CD14-positive monocyte (primary cell): Measurements from ENCODE around the gene ZDHHC3. TPM values are rescaled to one million over a fixed set of nuclear protein-coding genes. Genes with fewer than 3 reads are reported as not detected.
A peak's percentile ranks its signal among the peaks of the same experiment; 100 is the strongest.
"Not testable (repeated sequence)": the region's sequence is repeated elsewhere in the genome, so short reads cannot be mapped to it uniquely, and the experiment has no call there.

Experiments used
- DNase-seq, 3 donors: peaks; one replicate each; pipeline ENCODE4 v3.0.0-alpha.2; 2011 to 2022
- H2AFZ ChIP-seq: 2 replicates; pipeline ENCODE4 v1.6.0; 2012; ENCODE audit warnings: mild to moderate bottlenecking, low read depth, low read length, inconsistent platforms; ENCODE audit not compliant: insufficient read depth, poor library complexity, severe bottlenecking
- H3K27ac ChIP-seq, 2 donors: 1 replicate in 1 of 2; 2 replicates in 1 of 2; pipeline ENCODE4 v1.5.1; 2012 to 2013; ENCODE audit warnings: low read length in 2 of 2, control low read depth in 1 of 2, inconsistent platforms in 1 of 2, low read depth in 1 of 2, mild to moderate bottlenecking in 1 of 2
- H3K27me3 ChIP-seq, 2 donors: one replicate each; pipeline versions ENCODE4 v1.6.0 to v1.6.1; 2011 to 2013; ENCODE audit warnings: low read length in 2 of 2; ENCODE audit not compliant: control insufficient read depth in 2 of 2, insufficient read depth in 2 of 2
- H3K36me3 ChIP-seq, 2 donors: replicated peaks in 1 of 2; 1 replicate in 1 of 2; 2 replicates in 1 of 2; pipeline versions ENCODE4 v1.5.1 to v1.6.1; 2012 to 2013; ENCODE audit warnings: low read length in 2 of 2, control low read depth in 1 of 2, inconsistent platforms in 1 of 2, mild to moderate bottlenecking in 1 of 2; ENCODE audit not compliant: insufficient read depth in 2 of 2, control insufficient read depth in 1 of 2
- H3K4me1 ChIP-seq, 2 donors: 1 replicate in 1 of 2; 2 replicates in 1 of 2; pipeline versions ENCODE4 v1.5.1 to v1.6.1; 2012 to 2013; ENCODE audit warnings: low read length in 2 of 2, control low read depth in 1 of 2, inconsistent platforms in 1 of 2, mild to moderate bottlenecking in 1 of 2, moderate library complexity in 1 of 2; ENCODE audit not compliant: insufficient read depth in 2 of 2, control insufficient read depth in 1 of 2
- H3K4me2 ChIP-seq: replicated peaks from 2 replicates; pipeline ENCODE3; 2012; ENCODE audit warnings: low read length, moderate library complexity, mild to moderate bottlenecking; ENCODE audit not compliant: poor library complexity, severe bottlenecking; ENCODE audit errors: extremely low read depth
- H3K4me3 ChIP-seq, 3 experiments: fragments of 200-600 bp in 1 of 3; sonication (generic) in 1 of 3; replicated peaks in 1 of 3; 1 replicate in 2 of 3; 2 replicates in 1 of 3; pipeline ENCODE4 v1.5.1; 2011 to 2013; ENCODE audit warnings: low read length in 3 of 3, mild to moderate bottlenecking in 3 of 3, control low read depth in 2 of 3, low read depth in 2 of 3, inconsistent platforms in 1 of 3, moderate library complexity in 1 of 3
- H3K79me2 ChIP-seq: 2 replicates; pipeline ENCODE4 v1.6.0; 2012; ENCODE audit warnings: mild to moderate bottlenecking, control low read depth, inconsistent platforms, low read length, moderate library complexity; ENCODE audit not compliant: insufficient read depth
- H3K9ac ChIP-seq: 2 replicates; pipeline ENCODE4 v1.6.0; 2017; ENCODE audit warnings: low read length, mild to moderate bottlenecking; ENCODE audit not compliant: insufficient read depth, poor library complexity, severe bottlenecking
- H3K9me3 ChIP-seq, 2 donors: replicated peaks in 1 of 2; 1 replicate in 1 of 2; 2 replicates in 1 of 2; pipeline versions ENCODE4 v1.5.1 to v1.6.1; 2012 to 2013; ENCODE audit warnings: low read length in 2 of 2, control low read depth in 1 of 2; ENCODE audit not compliant: control insufficient read depth in 1 of 2, insufficient read depth in 1 of 2
- H4K20me1 ChIP-seq: 2 replicates; pipeline ENCODE4 v1.6.0; 2012; ENCODE audit warnings: mild to moderate bottlenecking, low read length, control low read depth, moderate library complexity; ENCODE audit not compliant: insufficient read depth
- H3K27ac Mint-ChIP-seq, 7 donors: one replicate each; pipeline ENCODE4 v1.8.0; 2020; ENCODE audit warnings: mild to moderate bottlenecking in 7 of 7, mixed read lengths in 7 of 7, moderate library complexity in 6 of 7, inconsistent platforms in 2 of 7
- H3K27me3 Mint-ChIP-seq, 3 donors: one replicate each; pipeline ENCODE4 v1.8.0; 2021 to 2022; ENCODE audit warnings: low read depth in 3 of 3, mild to moderate bottlenecking in 3 of 3, mixed read lengths in 3 of 3, moderate library complexity in 3 of 3, inconsistent platforms in 1 of 3
- H3K36me3 Mint-ChIP-seq, 2 donors: one replicate each; pipeline ENCODE4 v1.8.0; 2020; ENCODE audit warnings: mixed read lengths in 2 of 2, inconsistent platforms in 1 of 2, mild to moderate bottlenecking in 1 of 2
- H3K4me1 Mint-ChIP-seq: one replicate; pipeline ENCODE4 v1.8.0; 2020; ENCODE audit warnings: mild to moderate bottlenecking, mixed read lengths
- H3K4me3 Mint-ChIP-seq, 2 donors: one replicate each; pipeline ENCODE4 v1.8.0; 2020; ENCODE audit warnings: mild to moderate bottlenecking in 2 of 2, mixed read lengths in 2 of 2, moderate library complexity in 1 of 2
- H3K9me3 Mint-ChIP-seq, 7 donors: one replicate each; pipeline ENCODE4 v1.8.0; 2020 to 2022; ENCODE audit warnings: mixed read lengths in 7 of 7, mild to moderate bottlenecking in 6 of 7, moderate library complexity in 6 of 7, inconsistent platforms in 2 of 7
- CTCF ChIP-seq: fragments of 200-600 bp; IDR thresholded peaks from one replicate; pipeline ENCODE4 v1.8.0; 2022; ENCODE audit warnings: antibody characterized with exemption, mild to moderate bottlenecking
- WGBS: methylation state at CpG from one replicate; pipeline ENCODE4 v1.1.5; 2013; ENCODE audit warnings: missing lambda C conversion rate; ENCODE audit not compliant: insufficient coverage; 5-methylcytosine and 5-hydroxymethylcytosine counted together
- intact Hi-C, 2 donors: fragments of 100-400 bp; cut with micrococcal nuclease; formaldehyde crosslinking; loops; one replicate each; pipeline versions ENCODE4 v1.15.0 to v1.15.1; 2023
- polyA plus RNA-seq, 3 donors: library from polyadenylated mRNA; depleted of rRNA in 1 of 3; unstranded in 2 of 3; stranded (reverse) in 1 of 3; fragments of 300-500 nt in 2 of 3; fragments of >200 nt in 1 of 3; fragmentation: Illumina TruSeq in 2 of 3; gene quantifications; 1 replicate in 2 of 3; 2 replicates in 1 of 3; pipeline ENCODE4 v1.2.3, GENCODE V29; 2012 to 2021

ZDHHC3 gene
- polyA plus RNA-seq, 3 donors, result 52.1 to 72.6 (median 61.3) TPM

- H3K79me2 ChIP-seq, result peaks cover 33% of the 10 kb centered on the region
- no peak overlapping the region for H3K4me2 ChIP-seq
- 85% methylated on average over 6 of the region's 6 CpGs for WGBS
These were observed 11.4 kb upstream of the ZDHHC3 start for GRCh38 chr3:44987332-44987731.

DNA sequence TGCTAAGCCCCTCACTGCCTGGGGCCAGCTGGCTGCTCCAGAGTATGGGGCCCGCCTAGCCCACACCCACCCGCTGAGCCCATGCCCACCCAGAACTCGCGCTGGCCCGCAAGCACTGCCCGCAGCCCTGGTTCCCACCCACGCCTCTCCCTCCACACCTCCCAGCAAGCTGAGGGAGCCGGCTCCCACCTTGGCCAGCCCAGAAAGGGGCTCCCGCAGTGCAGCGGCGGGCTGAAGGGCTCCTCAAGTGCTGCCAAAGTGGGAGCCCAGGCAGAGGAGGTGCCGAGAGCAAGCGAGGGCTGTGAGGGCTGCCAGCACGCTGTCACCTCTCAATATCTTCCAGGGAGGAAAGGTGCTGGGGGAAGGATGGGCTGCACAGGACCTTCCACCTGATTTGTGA is 10.4 kb upstream of the ZDHHC3 start:
- H3K4me2 ChIP-seq, H3K9ac ChIP-seq, H3K9me3 ChIP-seq, H3K27me3 Mint-ChIP-seq, H3K27ac ChIP-seq, H3K4me3 Mint-ChIP-seq, H3K9me3 Mint-ChIP-seq, DNase-seq, H3K27me3 ChIP-seq, H2AFZ ChIP-seq, H3K4me3 ChIP-seq, intact Hi-C loops, H3K27ac Mint-ChIP-seq: not testable (repeated sequence)
- Mint-ChIP-seq H3K36me3 (peaks cover 35 to 36% of the 10 kb centered on the region in 2 donors), H3K4me1 (peaks cover 43% of the 10 kb centered on the region)
- whole genome bisulfite sequencing, result 100% methylated on average over 2 of the region's 14 CpGs
- Histone ChIP-seq H4K20me1 (peaks cover 39% of the 10 kb centered on the region), H3K36me3 (peaks cover 9 to 25% of the 10 kb centered on the region in 2 donors), H3K79me2 (peaks cover 41% of the 10 kb centered on the region), H3K4me1 (peaks cover 8 to 35% of the 10 kb centered on the region in 2 donors)

More at GRCh38 chr3:44987332-44987731, 11.4 kb upstream of the ZDHHC3 start:
- Histone ChIP-seq H3K27me3 (no peaks in the 10 kb centered on the region), H4K20me1 (peaks cover 30% of the 10 kb centered on the region), H3K4me1 (peaks cover 8 to 25% of the 10 kb centered on the region in 2 donors), H3K36me3 (peaks cover 18 to 35% of the 10 kb centered on the region in 2 donors), H3K27ac (no peak overlapping the region), H3K4me3 (no peak overlapping the region), H3K9me3 (no peaks in the 10 kb centered on the region), H3K9ac (no peak overlapping the region), H2AFZ (no peak overlapping the region)
- H3K27ac Mint-ChIP-seq, result peak overlapping the region in 2 of 7 donors; percentile 1 to 67
- no peak for TF ChIP-seq CTCF
- H3K36me3 Mint-ChIP-seq, result peaks cover 39 to 45% of the 10 kb centered on the region in 2 donors
- peaks cover 35% of the 10 kb centered on the region for H3K4me1 Mint-ChIP-seq
- intact Hi-C loops, result no loop called here
- DNase-seq, result no peak
- no peaks in the 10 kb centered on the region for H3K9me3 Mint-ChIP-seq
- H3K27me3 Mint-ChIP-seq, result no peaks in the 10 kb centered on the region
- H3K4me3 Mint-ChIP-seq, result no peak overlapping the region
